Spleen (tissue), 11 donors: ENCODE data around the gene C12orf57. TPM values are rescaled to one million over a fixed set of nuclear protein-coding genes. Genes with fewer than 3 reads are reported as not detected.

ENCODE experiments used
- DNase-seq: peaks from one replicate; pipeline ENCODE4 v3.0.0-alpha.2; 2020
- H3K27ac ChIP-seq, 8 donors: fragments of 200-600 bp; sonication (generic) in 7 of 8; 1 replicate in 4 of 8; 2 replicates in 4 of 8; pipeline versions ENCODE4 v1.5.0 to v1.8.0; 2016 to 2021; ENCODE audit warnings: inconsistent platforms in 4 of 8, mild to moderate bottlenecking in 4 of 8, moderate library complexity in 1 of 8
- H3K27me3 ChIP-seq, 7 donors: fragments of 200-600 bp; sonication (generic) in 6 of 7; replicated peaks in 1 of 7; 1 replicate in 4 of 7; 2 replicates in 3 of 7; pipeline versions ENCODE4 v1.5.0 to v1.8.0; 2016 to 2021; ENCODE audit warnings: inconsistent platforms in 3 of 7, mild to moderate bottlenecking in 1 of 7
- H3K36me3 ChIP-seq, 6 donors: fragments of 200-600 bp; sonication (generic) in 5 of 6; 1 replicate in 4 of 6; 2 replicates in 2 of 6; pipeline versions ENCODE4 v1.5.0 to v1.8.0; 2016 to 2021; ENCODE audit warnings: inconsistent platforms in 2 of 6
- H3K4me1 ChIP-seq, 6 donors: fragments of 200-600 bp; sonication (generic) in 5 of 6; 1 replicate in 3 of 6; 2 replicates in 3 of 6; pipeline versions ENCODE4 v1.5.0 to v1.8.0; 2016 to 2021; ENCODE audit warnings: inconsistent platforms in 3 of 6
- H3K4me3 ChIP-seq, 8 donors: fragments of 200-600 bp; sonication (generic) in 7 of 8; 1 replicate in 4 of 8; 2 replicates in 4 of 8; pipeline versions ENCODE4 v1.5.0 to v1.8.0; 2016 to 2021; ENCODE audit warnings: inconsistent platforms in 4 of 8, mild to moderate bottlenecking in 4 of 8, moderate library complexity in 2 of 8
- H3K9me3 ChIP-seq, 8 donors: fragments of 200-600 bp; sonication (generic) in 7 of 8; 1 replicate in 4 of 8; 2 replicates in 4 of 8; pipeline versions ENCODE4 v1.5.0 to v1.8.0; 2016 to 2021; ENCODE audit warnings: inconsistent platforms in 4 of 8
- POLR2A ChIP-seq, 3 donors: fragments of 450-650 bp; IDR thresholded peaks; one replicate each; pipeline ENCODE4 v1.5.1; 2017; ENCODE audit warnings: antibody characterized with exemption in 3 of 3, mild to moderate bottlenecking in 1 of 3
- POLR2AphosphoS5 ChIP-seq, 3 donors: sonication (generic); formaldehyde crosslinking; IDR thresholded peaks; one replicate each; pipeline ENCODE4 v1.5.1; 2017; ENCODE audit warnings: antibody characterized with exemption in 3 of 3
- WGBS, 5 donors: extraction: QIAGEN DNeasy Blood & Tissue Kit in 3 of 5; methylation state at CpG; one replicate each; pipeline versions ENCODE4 v1.1.5 to v1.1.7; 2013 to 2018; 5-methylcytosine and 5-hydroxymethylcytosine counted together
- intact Hi-C: fragments of 100-400 bp; cut with DNase I; formaldehyde crosslinking; loops from one replicate; pipeline ENCODE4 v1.15.0; 2023; ENCODE audit warnings: low total_unique reads
- polyA plus RNA-seq, 3 donors: library from polyadenylated mRNA; stranded (reverse); fragments of 200-250 nt; gene quantifications; one replicate each; pipeline ENCODE4 v1.2.1, GENCODE V29; 2013
- total RNA-seq, 7 donors: library from RNA; depleted of rRNA in 3 of 7; stranded (reverse); fragments of >200 nt in 3 of 7; fragmentation: NEBNext Ultra II Directional in 4 of 7; extraction: Animal tissue kit (Norgen Biotek cat#: 25700) in 4 of 7; gene quantifications; one replicate each; pipeline versions ENCODE4 v1.1.0 to v1.2.1, GENCODE V29; 2016 to 2021
- TF ChIP-seq, protein P1 (sequence below), 11 experiments: fragments of 200-600 bp in 7 of 11; fragments of 450-650 bp in 4 of 11; sonication (generic) in 4 of 11; IDR thresholded peaks in 8 of 11; conservative IDR thresholded peaks in 3 of 11; 1 replicate in 7 of 11; 2 replicates in 4 of 11; pipeline versions ENCODE4 v1.4.0 to v1.8.0; 2016 to 2021; ENCODE audit warnings: antibody characterized with exemption in 11 of 11, inconsistent platforms in 4 of 11, mild to moderate bottlenecking in 1 of 11
- donor health status: healthy with polysubstance abuse.
- donor health status: DM: no; HTN: no; CAD: no; lungs with moderate emphysema.
- donor health status: DM: no; HTN: no; CAD: no.
- donor health status: Bipolar disorder and iron deficiency.
- donor health status: healthy.
- donor health status: DM: no; HTN: no; CAD: no.
- donor health status: DM: yes; HTN: yes; CAD: no.

Gene C12orf57
- total and polyA plus RNA-seq, 10 donors, result 79.2 to 364 (median 212) TPM

DNA sequence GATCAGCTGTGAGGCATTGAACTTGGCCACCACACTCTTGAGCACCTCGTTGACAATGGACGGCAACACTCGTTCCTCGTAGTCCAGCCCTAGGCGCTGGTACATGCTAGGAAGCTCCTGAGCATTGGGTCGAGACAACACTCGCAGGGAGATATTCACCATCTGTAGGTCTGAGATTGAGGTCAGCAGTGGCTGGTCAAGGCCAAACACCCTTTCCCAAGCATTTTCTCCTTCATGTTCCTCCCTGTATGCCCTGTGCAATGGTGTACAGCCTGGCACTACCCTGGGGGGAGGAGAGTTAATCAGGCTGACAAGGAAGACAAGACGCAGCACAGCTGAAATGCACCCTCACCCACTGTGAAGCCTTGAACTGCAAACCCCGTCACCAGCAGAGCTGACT is 24.6 kb downstream of the C12orf57 start:
- no peaks in the 10 kb centered on the region for H3K27me3 ChIP-seq
- peaks cover 2 to 61% (median 39%) of the 10 kb centered on the region in 6 donors for H3K36me3 ChIP-seq
- no peaks in the 10 kb centered on the region for H3K9me3 ChIP-seq
- DNase-seq, result no peak
- peak overlapping the region in 1 of 8 donors; percentile 94 for H3K27ac ChIP-seq
- WGBS, 5 donors, result 84 to 95% (median 91%) methylated on average over 9 of the region's 9 CpGs
- TF ChIP-seq POLR2A (IDR thresholded peaks at IDR 0.05) (no peak), POLR2AphosphoS5 (IDR thresholded peaks at IDR 0.05) (no peak)
- TF ChIP-seq, protein P1, sequence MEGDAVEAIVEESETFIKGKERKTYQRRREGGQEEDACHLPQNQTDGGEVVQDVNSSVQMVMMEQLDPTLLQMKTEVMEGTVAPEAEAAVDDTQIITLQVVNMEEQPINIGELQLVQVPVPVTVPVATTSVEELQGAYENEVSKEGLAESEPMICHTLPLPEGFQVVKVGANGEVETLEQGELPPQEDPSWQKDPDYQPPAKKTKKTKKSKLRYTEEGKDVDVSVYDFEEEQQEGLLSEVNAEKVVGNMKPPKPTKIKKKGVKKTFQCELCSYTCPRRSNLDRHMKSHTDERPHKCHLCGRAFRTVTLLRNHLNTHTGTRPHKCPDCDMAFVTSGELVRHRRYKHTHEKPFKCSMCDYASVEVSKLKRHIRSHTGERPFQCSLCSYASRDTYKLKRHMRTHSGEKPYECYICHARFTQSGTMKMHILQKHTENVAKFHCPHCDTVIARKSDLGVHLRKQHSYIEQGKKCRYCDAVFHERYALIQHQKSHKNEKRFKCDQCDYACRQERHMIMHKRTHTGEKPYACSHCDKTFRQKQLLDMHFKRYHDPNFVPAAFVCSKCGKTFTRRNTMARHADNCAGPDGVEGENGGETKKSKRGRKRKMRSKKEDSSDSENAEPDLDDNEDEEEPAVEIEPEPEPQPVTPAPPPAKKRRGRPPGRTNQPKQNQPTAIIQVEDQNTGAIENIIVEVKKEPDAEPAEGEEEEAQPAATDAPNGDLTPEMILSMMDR (IDR thresholded peaks at IDR 0.05 in 8 of 11, conservative IDR thresholded peaks at IDR 0.05 in 3 of 11), result no peak
- peak overlapping the region in 1 of 8 donors; percentile 80 for H3K4me3 ChIP-seq
- intact Hi-C loops, result loop anchor here (10.0 kb wide), 1 partner anchor 104 kb away; the partner anchor contains the start of gene TPI1
- peaks cover 24 to 84% (median 59%) of the 10 kb centered on the region in 6 donors for H3K4me1 ChIP-seq

DNA sequence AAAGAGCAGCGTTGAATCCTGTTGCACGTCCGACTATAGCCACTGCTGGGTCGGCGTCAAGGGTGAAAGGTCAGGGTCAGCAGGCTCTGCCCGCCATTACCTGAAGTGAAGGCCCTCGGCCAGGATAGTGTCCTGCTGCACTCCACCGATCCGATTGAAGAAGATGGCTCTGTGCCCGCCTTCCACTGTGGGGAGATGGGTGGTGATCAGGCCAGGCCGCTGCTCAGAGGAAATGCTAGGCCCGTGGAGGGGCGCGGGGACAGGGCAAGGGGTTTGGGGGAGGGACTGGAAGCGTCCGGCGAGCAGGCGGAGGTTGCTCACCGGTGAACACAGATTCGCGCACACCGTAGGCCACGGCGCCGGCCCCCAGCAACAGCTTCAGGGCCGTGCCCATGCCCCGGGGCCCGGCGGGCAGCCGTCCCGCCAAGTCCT is 26.3 kb downstream of the C12orf57 start:
- no peak for DNase-seq

DNA sequence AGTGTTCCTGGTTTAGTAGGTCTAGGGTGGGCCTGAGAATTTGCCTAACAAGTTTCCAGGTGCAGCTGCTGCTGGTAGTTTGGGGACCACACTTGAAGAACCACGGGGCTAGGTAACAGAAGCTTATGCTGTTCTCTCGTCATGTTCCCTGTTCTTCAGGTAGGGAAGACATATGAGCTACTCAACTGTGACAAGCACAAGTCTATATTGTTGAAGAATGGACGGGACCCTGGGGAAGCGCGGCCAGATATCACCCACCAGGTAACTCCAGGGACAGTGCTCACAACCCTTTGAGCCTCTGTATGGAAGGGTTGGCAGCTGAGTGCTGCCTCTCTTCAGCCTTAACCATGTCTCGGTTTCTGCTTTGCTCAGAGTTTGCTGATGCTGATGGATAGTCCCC is 30.4 kb downstream of the C12orf57 start:
- WGBS, 5 donors, result 77 to 96% (median 93%) methylated on average over 6 of the region's 6 CpGs
- intact Hi-C loops, result loop anchor here (10.0 kb wide), 1 partner anchor 51 kb away; no protein-coding TSS in a partner anchor
- peaks cover 0 to 72% (median 53%) of the 10 kb centered on the region in 6 donors for H3K36me3 ChIP-seq
- H3K4me3 ChIP-seq, result no peak overlapping the region
- H3K4me1 ChIP-seq, result peaks cover 14 to 54% (median 31%) of the 10 kb centered on the region in 6 donors
- H3K27me3 ChIP-seq, result no peaks in the 10 kb centered on the region
- TF ChIP-seq POLR2AphosphoS5 (IDR thresholded peaks at IDR 0.05) (no peak), POLR2A (IDR thresholded peaks at IDR 0.05) (no peak)
- TF ChIP-seq, protein P1 (IDR thresholded peaks at IDR 0.05 in 8 of 11, conservative IDR thresholded peaks at IDR 0.05 in 3 of 11), result no peak
- no peaks in the 10 kb centered on the region for H3K9me3 ChIP-seq
- DNase-seq, result no peak
- H3K27ac ChIP-seq, result no peak overlapping the region

More for the DNA sequence above, 26.3 kb downstream of the C12orf57 start:
- H3K27me3 ChIP-seq, result no peaks in the 10 kb centered on the region
- peaks cover 20 to 77% (median 47%) of the 10 kb centered on the region in 6 donors for H3K4me1 ChIP-seq
- intact Hi-C loops, result loop anchor here (10.0 kb wide), 1 partner anchor 55 kb away; no protein-coding TSS in a partner anchor
- H3K27ac ChIP-seq, result peak overlapping the region; percentile 86 to 95 (median 94)
- peaks cover 2 to 72% (median 52%) of the 10 kb centered on the region in 6 donors for H3K36me3 ChIP-seq
- peak overlapping the region; percentile 80 to 98 (median 86) for H3K4me3 ChIP-seq
- H3K9me3 ChIP-seq, result no peaks in the 10 kb centered on the region
- TF ChIP-seq POLR2A (IDR thresholded peaks at IDR 0.05) (no peak), POLR2AphosphoS5 (IDR thresholded peaks at IDR 0.05) (no peak)
- TF ChIP-seq, protein P1 (IDR thresholded peaks at IDR 0.05 in 8 of 11, conservative IDR thresholded peaks at IDR 0.05 in 3 of 11), result no peak
- 1% methylated on average over 31 of the region's 31 CpGs for WGBS, 5 donors

DNA sequence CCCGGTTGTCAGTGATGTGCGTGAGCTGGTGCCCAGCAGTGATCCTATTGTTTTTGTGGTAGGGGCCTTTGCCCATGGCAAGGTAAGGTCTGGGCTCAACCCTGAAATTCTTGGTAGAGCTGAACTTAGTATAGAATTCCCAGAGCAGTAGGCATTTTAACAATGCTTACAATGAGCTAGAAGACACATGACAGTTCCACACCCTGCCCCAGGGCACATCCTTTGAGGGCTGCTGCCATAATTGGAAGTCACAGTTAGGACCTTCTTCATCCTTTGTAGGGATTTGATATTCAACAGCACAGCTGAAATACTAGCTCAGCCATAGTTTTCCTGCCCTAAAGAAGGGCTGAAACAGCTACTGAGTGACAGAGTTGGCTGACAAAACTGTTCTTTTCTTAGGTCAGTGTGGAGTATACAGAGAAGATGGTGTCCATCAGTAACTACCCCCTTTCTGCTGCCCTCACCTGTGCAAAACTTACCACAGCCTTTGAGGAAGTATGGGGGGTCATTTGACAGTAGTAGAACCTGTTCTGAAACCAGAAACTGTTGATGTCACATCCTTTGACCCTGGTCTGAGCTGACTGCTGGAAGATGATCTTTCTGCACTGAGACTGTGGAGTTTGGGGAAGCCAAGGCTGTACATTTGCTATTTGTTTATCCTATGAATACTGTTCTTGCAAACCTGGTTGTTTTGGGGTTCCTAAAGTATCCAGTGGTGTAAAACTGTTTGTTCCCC is 31.6 kb downstream of the C12orf57 start:
- peaks cover 0 to 83% (median 64%) of the 10 kb centered on the region in 6 donors for H3K36me3 ChIP-seq
- intact Hi-C loops, result loop anchor here (10.0 kb wide), 1 partner anchor 49 kb away; no protein-coding TSS in a partner anchor
- H3K27ac ChIP-seq, result no peak overlapping the region
- peaks cover 6 to 42% (median 21%) of the 10 kb centered on the region in 6 donors for H3K4me1 ChIP-seq
- no peaks in the 10 kb centered on the region for H3K9me3 ChIP-seq
- H3K27me3 ChIP-seq, result no peaks in the 10 kb centered on the region
- DNase-seq, result no peak
- no peak overlapping the region for H3K4me3 ChIP-seq
- 91 to 97% (median 94%) methylated on average over 2 of the region's 2 CpGs for WGBS, 5 donors
- TF ChIP-seq POLR2AphosphoS5 (IDR thresholded peaks at IDR 0.05) (no peak), POLR2A (IDR thresholded peaks at IDR 0.05) (no peak)
- TF ChIP-seq, protein P1 (IDR thresholded peaks at IDR 0.05 in 8 of 11, conservative IDR thresholded peaks at IDR 0.05 in 3 of 11), result no peak
